ENCODE measurements around the gene CXorf66. TPM values are rescaled to one million over a fixed set of nuclear protein-coding genes. Genes with fewer than 3 reads are reported as not detected.

Gene CXorf66
- total RNA-seq: not detected

GRCh38 chrX:139965421-139965820 is at the start of gene CXorf66:
TSS of gene CXorf66 (minus strand) at chrX:139965521. CDS start at chrX:139965496, 25 bp downstream.
- DNase-seq: no peak
- intact Hi-C loops (cut with DNase I): no loop called here
- TF ChIP-seq CTCF (IDR thresholded peaks at IDR 0.05): no peak
- no peaks in the 10 kb centered on the region for H3K4me1 ChIP-seq
- no peak within 1 kb of the TSS for H3K4me3 ChIP-seq
- no peaks in the 10 kb centered on the region for H3K9me3 ChIP-seq
- H3K9ac ChIP-seq (ENCODE audit: low read depth in 2 of 2, low read length in 2 of 2): no peak within 1 kb of the TSS
- no peaks in the 10 kb centered on the region for H3K36me3 ChIP-seq
- no peaks in the 10 kb centered on the region for H3K27me3 ChIP-seq
- H3K27ac ChIP-seq: no peak within 1 kb of the TSS

GRCh38 chrX:139982856-139983255 is 17.5 kb upstream of the CXorf66 start:
- no peak for DNase-seq
- H3K9me3 ChIP-seq: no peaks in the 10 kb centered on the region
- intact Hi-C loops (cut with DNase I): no loop called here

GRCh38 chrX:139974471-139974870 is 9.2 kb upstream of the CXorf66 start:
- no peak for TF ChIP-seq CTCF (IDR thresholded peaks at IDR 0.05)
- Histone ChIP-seq H3K36me3 (no peaks in the 10 kb centered on the region), H3K9me3 (no peaks in the 10 kb centered on the region), H3K4me3 (no peak overlapping the region), H3K9ac (ENCODE audit: low read depth in 2 of 2, low read length in 2 of 2) (no peak overlapping the region), H3K4me1 (no peaks in the 10 kb centered on the region), H3K27ac (no peak overlapping the region), H3K27me3 (no peaks in the 10 kb centered on the region)
- intact Hi-C loops (cut with DNase I): no loop called here
- no peak for DNase-seq

More at GRCh38 chrX:139982856-139983255, 17.5 kb upstream of the CXorf66 start:
- Histone ChIP-seq H3K4me3 (no peak overlapping the region), H3K36me3 (no peaks in the 10 kb centered on the region), H3K27ac (no peak overlapping the region), H3K9ac (ENCODE audit: low read depth in 2 of 2, low read length in 2 of 2) (no peak overlapping the region), H3K27me3 (no peaks in the 10 kb centered on the region), H3K4me1 (no peaks in the 10 kb centered on the region)
- no peak for TF ChIP-seq CTCF (IDR thresholded peaks at IDR 0.05)

- H3K27ac ChIP-seq: no peak overlapping the region
- DNase-seq: no peak
Observed at GRCh38 chrX:139972629-139973624, 7.6 kb upstream of the CXorf66 start.

GRCh38 chrX:139972113-139972512 is 6.8 kb upstream of the CXorf66 start:
- Histone ChIP-seq H3K4me1 (no peaks in the 10 kb centered on the region), H3K27ac (no peak overlapping the region), H3K36me3 (no peaks in the 10 kb centered on the region), H3K9me3 (no peaks in the 10 kb centered on the region), H3K27me3 (no peaks in the 10 kb centered on the region), H3K4me3 (no peak overlapping the region), H3K9ac (ENCODE audit: low read depth in 2 of 2, low read length in 2 of 2) (no peak overlapping the region)
- intact Hi-C loops (cut with DNase I): no loop called here
- no peak for DNase-seq
- TF ChIP-seq CTCF (IDR thresholded peaks at IDR 0.05): no peak

More at GRCh38 chrX:139972629-139973624, 7.6 kb upstream of the CXorf66 start:
- Histone ChIP-seq H3K4me1 (no peaks in the 10 kb centered on the region), H3K9me3 (no peaks in the 10 kb centered on the region), H3K27me3 (no peaks in the 10 kb centered on the region), H3K36me3 (no peaks in the 10 kb centered on the region), H3K4me3 (no peak overlapping the region), H3K9ac (ENCODE audit: low read depth in 2 of 2, low read length in 2 of 2) (no peak overlapping the region)
- no peak for TF ChIP-seq CTCF (IDR thresholded peaks at IDR 0.05)
- intact Hi-C loops (cut with DNase I): no loop called here

Data from colonic mucosa (tissue), 4 donors.